HUDEP-2 (cell line): ENCODE measurements around the gene FOXN3.
A peak's percentile ranks its signal among the peaks of the same experiment; 100 is the strongest.

Experiments
- DNase-seq, 76 experiments: peaks; one replicate each; lab custom pipeline; 2025; ENCODE audit not compliant: unreplicated experiment in 76 of 76; lab: John Stamatoyannopoulos, UW

The FOXN3 gene

DNA sequence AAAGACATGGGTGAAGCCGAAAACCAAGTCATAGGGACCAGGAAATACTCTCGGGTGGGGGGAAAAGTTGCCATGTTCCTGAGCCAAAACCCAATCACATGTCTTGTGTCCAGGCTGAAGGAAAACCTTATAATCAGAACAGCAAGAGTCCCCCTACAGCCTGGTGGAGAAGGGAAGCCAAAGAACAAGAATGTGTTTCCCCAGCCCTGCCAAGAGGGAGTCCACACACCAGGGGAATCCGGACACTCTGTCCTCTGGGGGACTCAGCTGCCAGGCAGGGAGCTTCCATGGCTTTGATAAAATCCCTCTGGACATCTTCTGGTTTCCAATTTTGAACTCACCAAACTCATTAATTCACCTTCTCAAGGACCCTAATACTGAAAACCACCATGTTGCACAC lies 273.0 kb downstream of the FOXN3 start:
- no peak for DNase-seq

DNA sequence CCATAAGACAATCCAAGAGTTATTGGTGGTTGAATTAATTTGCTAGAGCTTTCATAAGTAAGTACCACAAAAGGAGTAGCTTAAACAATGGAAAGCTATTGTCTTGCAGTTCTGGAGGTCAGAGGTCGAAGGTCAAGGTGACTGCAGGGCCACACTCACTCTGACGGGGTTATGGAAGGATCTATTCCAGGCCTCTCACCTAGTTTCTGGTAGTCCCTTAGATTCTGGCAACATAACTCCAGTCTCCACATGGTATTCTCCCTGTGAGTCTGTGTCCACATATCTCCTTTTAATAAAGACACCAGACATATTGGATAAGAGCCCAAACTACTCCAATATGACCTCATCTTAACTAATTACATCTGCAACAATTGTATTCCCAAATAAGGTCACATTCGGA lies 273.4 kb downstream of the FOXN3 start:
- DNase-seq: no peak

DNA sequence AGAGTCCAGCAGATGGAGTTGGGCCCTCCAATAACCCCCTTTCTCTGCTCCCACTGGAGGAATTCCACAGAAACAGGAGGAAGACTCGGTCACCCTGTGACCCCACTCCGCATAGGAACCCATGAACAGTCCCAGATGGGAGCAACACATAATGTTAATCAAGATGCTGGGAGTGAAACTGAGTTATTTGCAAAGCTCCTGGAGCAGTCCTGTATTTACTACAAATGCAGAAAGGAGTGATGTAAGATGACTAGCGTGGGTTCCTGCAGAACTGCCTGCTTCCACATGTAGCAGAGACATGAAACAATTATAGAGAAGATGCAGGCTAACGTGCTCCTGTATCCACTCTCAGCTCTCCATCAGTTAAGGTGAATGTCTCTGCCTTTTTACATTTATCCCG lies 274.7 kb downstream of the FOXN3 start:
- no peak for DNase-seq

DNA sequence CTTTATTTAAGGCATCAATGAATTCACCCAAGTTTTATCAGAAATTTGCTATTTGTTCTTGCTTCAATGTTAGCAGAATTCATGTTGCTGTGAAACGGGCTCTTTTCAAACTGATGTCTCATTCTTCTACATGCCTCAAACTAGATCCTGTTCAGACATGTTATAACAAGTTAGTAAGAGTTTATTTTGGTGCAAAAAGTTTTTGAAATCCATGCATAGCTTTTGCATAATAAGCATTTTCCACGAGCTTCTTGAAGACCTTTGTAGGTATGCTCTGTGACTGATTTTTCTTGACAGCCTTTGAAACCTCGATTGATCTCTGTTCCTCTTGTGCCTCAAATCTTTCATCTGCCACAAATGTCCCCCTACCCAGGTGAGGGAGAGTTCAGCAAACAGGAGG lies 275.2 kb downstream of the FOXN3 start:
- DNase-seq: no peak

DNA sequence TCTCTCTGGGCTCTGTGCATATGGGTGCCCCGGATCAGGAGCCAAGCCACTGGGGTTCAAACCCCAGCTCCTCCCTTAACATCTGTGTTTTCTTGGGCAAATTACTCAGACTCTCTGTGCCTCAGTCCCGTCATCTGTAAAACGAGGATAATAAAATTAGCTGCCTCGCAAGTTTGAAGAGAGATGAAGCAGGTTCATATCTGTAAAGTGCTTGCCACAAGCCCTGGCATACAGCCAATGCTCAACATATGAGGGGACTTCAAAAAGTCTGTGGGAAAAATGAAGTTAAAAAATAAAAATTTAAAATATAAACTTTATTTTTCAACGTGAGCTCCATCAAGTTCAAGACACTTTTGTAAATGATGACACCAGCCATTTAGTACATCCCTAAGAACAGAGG lies 276.7 kb downstream of the FOXN3 start:
- DNase-seq: no peak

DNA sequence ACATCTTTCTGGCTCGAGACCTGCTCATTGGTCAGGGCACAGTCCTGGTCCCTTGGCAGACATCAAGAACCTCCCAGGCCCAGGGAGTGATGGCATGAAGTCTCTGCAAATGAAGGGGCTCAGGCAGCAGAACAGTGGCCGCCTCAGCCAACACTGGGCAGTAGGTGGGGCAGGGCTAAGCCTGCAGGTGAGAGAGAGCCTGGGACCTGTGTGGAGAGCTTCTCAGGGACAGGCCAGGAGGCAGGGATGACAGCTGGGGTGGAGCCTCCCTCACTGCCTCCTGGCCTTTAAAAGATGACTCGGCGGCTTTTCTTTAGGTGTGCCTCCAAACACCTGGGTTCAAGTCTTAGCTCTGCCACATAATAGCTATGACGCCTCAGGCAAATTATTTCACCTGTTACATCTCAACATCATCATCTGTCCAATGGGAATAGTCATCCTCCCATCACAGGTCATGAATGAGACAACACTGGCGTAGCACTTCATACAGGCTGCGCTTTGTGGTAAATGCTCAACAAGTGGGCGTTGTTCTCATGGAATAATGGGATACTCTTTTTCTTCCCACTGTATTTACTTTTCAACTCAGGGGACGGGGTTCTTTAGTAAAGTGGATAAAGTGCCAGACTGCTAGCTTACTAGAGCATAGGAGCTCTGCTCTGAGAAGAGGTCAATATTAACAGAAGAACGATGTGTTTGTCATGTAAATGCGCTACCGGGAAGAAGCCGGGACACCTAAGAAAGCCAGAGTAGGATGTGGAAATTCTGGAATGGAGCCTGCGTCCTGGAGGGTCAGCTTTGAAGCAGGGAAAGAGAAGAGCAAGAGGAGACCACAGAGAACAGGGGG lies 277.4 kb downstream of the FOXN3 start:
- no peak for DNase-seq

DNA sequence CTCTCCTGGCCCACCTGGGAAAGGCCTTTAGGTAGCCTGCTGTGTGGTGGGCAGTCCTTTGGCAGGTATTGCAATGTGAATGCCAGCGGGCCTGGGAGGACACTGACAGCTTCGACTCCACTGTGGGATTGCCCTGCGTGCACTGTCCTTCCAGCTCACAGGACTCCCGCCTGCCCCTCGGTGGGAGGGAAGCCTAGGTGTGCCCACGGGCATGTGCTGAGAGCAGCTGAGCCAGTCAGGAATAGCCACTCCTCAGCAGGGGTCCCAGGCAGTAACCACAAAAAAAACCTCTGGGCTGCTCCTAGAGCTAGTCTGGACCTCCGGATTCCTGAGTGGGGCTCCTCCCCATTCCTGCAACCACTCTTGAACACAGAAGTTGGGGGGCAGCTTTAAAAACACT lies 278.2 kb downstream of the FOXN3 start:
- no peak for DNase-seq

DNA sequence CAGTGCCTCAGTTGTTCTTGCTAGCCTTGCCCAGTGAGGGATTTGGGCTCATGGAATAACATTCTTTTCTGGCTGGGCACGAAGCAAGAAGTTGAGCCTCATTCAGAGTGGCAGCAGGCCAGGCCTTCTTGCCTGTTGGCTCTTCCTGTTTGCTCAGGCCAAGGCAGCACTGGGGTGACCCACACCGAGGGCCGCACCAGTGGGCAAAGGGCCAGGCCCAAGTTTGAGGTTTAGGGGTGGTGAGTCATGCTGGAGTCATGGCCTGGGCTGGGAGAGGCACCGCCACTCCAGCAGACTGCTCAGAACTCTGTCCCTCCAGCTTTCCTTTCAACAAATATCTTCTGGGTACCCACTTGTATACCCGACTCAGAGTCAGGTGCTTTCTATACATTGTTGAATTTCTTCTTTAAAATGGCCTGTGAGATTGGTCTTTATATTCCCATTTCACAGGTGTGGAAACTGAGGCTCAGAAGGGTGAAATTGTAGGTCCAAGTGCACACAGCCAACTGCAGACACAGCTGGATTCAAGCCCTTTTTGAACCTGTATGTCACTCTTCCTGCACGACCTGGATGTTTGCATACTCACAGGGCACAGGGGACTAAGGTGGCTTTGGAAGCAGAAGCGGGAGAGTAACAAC lies 279.4 kb downstream of the FOXN3 start:
- peak in 72 of 76 experiments; percentile 24 to 92 (median 79) for DNase-seq

DNA sequence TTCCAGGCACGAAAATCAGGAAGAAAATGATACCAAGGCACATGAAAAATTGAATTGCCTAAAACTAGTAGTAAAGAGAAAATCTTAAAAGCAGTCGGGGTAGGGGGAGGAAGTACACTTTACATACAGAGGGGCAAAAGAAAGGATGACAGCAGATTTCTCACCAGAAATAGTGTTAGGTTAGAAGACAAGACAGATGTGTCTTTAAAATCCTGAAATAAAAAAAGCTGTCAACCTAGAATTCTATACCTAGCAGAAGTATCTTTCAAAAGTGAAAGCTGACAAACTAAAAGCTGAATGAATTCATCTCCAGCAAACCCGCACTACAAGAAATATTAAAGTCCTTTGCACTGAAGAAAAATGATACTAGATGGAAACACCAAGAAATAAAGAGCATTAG lies 280.4 kb downstream of the FOXN3 start:
- no peak for DNase-seq

DNA sequence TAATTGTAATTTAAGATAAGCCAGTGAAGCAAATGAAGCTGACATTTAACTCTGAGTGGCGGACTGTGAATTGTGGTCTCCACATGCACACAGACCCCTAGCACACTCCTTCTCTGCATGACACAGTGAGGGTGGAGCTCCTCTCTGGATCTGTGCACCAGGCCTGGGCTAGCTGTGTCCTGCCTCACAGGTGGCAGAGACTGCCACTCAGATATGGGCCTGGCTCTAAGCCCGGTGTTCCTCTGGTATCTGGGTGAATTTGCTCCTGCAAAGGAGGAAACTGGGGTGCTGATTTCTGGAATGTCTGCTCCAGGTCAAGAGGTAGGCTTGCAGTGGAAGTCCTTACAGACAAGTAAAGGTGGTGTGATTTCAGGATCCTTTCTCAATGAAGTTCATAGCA lies 282.4 kb downstream of the FOXN3 start:
- DNase-seq: peak in 1 of 76 experiments; percentile 20

DNA sequence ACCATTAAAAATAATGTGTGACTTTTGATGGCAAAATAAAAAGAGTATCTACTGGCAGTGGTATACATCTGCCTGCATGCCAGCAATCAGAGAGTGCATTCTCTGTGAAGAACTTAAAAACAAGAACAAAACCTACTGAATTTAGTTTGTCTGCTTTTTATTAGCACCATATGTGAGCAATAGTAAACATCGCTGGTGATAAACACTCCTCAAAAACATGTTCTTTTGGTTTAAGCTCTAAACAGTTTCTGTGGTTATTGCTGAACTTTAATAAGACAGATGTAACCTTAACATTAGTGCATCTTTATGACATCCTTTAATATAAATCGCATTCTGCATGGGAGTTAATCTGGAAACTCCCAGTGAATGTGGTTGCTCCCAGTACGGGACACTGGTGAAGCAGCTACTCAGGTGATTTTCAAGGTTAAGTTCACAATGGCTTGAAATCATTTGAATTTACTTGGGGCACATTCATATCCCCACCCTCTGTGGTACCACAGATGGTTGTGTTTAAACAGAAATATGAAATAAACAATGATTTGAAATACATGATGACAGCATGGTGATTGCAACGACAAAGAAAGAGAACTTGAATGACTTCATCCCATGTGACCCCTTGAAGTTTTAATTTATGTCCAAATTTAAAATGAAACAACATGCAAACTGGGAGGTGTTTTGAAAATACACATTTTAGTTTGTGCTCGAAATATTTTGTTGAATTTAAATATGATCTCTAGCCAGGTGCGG lies 285.9 kb downstream of the FOXN3 start:
- no peak for DNase-seq

DNA sequence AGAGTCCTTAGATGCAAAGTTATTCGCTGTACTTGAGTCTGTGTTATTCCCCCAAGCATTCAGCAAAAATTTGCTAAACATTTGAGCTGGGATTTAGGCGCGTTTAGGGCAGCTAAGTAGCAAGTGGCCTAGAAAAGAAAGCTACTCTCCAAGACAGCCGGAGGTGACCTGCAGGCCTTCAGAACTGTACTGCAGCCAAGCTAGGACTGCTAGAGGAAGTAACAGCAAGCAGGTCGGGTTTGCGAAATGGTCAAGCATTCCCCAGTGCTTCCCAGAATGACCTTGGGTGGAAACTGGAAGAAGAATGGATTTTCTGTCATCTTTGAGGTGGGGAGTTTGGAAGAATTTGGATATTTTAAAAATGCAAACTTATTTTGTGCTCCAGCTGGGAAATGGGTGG lies 287.5 kb downstream of the FOXN3 start:
- no peak for DNase-seq

DNA sequence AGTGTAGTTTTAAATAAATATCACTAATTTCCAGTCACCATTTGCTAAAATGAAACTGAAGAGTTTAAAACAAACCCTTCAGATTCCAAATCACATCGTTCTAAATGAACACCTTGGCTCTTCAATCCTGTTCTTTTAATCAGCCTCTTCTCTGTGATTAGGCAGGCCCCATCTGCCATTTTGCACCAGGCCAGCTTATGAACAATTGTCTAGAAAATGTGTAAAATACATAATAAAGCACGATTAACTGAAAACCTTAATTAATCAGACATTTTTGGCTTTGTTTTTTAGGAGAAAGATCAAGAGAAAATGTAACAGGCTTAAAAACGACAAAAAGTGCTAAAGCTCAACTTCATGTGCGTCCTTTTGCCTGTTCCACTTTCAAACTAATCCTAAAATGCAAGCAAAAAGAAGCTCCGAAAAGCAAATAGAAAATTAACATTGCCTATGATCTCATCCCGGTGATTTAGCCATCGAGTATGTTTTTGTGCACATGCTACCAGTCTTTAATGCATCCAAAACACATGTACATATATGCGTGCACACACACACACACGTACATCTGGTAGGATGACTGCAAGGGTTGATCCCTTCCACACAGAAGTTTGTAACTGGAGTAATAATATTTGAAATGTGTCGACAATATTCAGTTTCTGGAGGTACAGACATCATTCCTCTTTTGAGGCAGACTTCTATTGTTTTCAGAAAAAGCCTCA lies 288.6 kb downstream of the FOXN3 start:
- no peak for DNase-seq

DNA sequence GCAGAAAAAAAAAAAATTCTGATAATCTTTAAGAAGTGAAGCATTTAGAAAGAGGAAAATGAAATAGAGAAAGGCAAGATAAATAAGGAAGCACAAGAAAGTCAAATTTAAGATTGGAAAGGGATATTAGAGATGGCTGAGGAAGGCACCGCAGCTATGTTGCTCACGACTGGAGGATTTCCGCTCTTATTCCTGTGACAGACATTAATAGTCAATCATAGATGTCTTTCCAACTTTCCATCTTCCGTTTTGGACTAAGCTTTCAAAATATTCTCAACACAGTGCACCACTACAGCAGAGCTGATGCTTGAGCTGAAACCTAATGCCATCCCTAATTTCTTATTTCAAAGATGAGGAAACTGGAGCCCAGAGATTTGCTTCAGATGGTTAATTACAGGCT lies 290.6 kb downstream of the FOXN3 start:
- DNase-seq: no peak

DNA sequence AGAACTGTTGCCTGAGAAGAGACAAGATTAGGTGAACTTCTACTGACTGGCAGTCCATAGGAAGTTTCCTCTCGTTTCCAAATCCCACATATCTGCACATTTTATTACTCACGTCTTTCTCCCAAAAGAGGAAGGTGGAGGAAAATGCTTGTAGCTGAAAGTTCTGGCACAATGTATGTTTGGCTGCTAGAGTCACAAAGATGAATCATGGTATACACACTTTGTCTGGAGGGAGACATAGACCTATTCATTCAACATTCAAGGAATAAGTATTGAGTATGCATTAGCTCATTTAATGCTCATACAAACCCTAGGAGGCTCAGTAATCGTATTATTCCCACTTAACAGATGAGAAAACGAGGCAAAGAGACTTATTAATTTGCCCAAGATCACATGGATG lies 291.8 kb downstream of the FOXN3 start:
- DNase-seq: no peak

DNA sequence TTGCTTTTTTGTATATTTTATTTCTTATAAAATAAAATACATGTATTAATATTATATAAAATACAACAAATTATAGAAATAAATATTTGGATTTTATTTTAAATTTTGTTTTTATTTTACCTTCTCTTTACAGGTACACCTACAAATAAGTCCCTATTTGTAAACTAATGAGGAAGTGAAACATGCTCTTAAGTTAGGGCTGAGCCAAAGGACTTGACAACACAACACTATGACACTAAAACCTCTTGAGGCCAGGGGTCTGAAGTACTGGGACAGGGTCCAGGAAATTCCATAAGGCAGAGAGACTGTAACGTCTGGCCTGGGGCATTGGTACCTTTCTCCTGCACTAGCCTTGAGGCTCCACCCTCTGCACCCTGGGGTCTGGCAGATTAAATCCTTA lies 293.2 kb downstream of the FOXN3 start:
- no peak for DNase-seq

DNA sequence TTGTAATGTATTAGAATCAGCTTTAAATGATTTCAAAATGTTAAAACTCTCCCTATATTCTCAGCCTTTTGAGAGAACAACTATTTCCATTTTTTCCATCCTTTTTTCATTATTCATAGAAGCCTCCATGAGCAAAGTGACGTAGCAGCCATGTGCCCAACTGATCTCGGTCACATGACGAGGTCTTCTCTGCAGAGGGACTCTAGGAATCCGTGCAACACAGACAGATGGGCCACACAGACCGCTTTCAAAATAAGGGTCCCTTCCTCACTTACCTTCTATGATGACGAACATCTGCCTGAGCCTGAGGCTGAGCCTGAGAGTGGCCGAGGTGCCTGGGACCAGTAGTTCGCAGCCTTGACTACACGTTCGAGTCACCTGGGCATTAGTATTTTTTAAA lies 293.8 kb downstream of the FOXN3 start:
- DNase-seq: no peak

DNA sequence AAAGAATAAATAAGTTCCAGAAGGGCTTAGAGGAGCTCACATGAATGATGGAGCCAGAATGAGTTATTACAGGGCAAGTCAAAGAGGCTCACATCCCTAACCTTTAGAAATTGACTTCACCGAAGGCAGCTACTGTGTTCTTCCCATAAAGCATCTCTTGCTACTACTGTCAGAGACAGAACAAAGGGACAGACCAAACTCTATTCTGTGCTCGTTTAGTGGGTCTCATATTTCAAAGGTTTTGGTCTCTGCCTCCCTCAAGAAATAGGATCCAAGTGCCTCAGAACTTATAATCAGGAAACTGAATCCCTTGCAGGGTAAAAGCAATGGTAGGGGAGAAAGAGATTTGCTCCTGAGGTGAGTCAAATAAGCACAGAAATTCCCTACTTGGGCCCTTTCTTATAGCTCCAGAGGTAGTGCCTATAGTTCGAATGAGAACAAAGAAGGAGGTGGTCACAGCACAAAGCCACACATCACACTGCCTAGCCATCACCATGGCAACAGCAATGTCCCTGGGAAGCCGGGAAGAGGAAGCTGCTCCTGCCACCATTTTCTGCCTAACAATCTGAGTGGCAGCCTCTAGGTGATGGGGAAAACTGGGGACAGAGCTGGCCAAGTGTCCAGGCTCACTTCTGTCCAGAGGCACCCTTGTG lies 294.9 kb downstream of the FOXN3 start:
- DNase-seq: no peak

DNA sequence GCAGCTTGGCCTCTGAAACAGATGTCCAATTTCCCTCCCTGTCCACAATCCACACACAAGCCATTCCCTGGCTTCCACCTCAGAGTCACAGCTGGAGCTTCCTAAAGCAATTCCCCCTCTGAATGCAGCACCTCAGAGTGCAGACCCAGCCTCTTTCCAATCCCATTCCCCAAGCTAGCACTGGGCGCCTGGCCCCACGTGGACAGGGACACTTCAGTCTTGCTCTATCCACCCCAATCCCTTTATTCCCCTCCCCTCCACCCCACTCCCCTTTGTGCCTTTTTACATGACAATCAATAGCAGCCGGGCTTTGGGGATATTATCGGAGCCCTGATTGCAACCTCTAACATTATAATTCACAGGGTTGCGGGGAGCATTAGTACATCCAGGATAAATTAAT lies 300.0 kb downstream of the FOXN3 start:
- no peak for DNase-seq

DNA sequence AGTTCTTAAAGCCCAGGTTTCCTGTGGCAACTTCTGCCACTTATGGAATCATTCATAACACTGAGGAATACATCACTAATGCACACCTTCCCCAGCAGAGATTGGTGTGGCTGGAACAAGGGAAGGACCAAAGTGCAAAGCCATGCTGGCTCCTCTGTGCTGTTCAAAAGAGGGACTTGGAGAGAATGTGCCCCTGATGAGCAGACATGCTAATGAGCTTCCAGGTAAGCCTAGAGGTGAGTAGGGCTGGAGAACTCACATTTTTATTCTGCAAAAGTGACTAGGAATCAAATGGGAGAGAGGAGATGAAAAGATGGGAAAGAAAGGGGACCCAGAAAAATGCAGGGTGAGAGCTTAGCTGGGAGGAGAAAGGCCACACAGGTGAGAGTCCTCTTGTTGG lies 302.9 kb downstream of the FOXN3 start:
- DNase-seq: no peak

DNA sequence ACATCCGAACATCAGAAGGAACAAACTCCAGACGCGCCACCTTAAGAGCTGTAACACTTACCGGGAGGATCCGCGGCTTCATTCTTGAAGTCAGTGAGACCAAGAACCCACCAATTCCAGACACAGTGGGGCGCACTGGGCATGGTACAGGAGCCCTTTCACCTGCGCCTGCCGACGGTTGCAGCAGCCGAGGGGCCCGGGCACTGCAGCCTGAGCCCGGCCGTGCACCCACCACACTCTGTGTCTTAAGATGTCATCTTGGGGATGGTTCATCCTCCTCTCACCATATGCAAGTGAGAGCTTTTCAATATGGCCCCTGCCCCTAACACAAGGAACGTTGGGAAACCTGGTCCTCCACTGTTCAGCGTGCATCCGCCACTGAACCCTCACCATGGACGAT lies 304.3 kb downstream of the FOXN3 start:
- DNase-seq: no peak
